SK-N-SH (cell line): ENCODE measurements around the gene ABCF3. TPM values are rescaled to one million over a fixed set of nuclear protein-coding genes. Genes with fewer than 3 reads are reported as not detected.

Source experiments
- CTCF ChIA-PET: fragments of 300-600, 350-600 bp; formaldehyde crosslinking; extraction: SDS; loops from one replicate; lab custom pipeline; 2021; lab: Yijun Ruan, JAX
- POLR2A ChIA-PET: fragments of 350-600 bp; sonication (Branson Sonifier 250); formaldehyde crosslinking; extraction: SDS; loops from one replicate; lab custom pipeline; 2020; ENCODE audit warnings: antibody characterized with exemption, inconsistent platforms; lab: Yijun Ruan, JAX
- DNase-seq: peaks from one replicate; pipeline ENCODE4 v3.0.0; 2012
- H2AFZ ChIP-seq: fragments of 200-600 bp; sonication (generic); 2 replicates; pipeline ENCODE4 v1.8.1; 2016; ENCODE audit warnings: antibody characterized with exemption, mild to moderate bottlenecking, low read depth
- H3F3A ChIP-seq: fragments of 200-600 bp; sonication (generic); replicated peaks from 2 replicates; pipeline ENCODE3; 2016; ENCODE audit warnings: antibody characterized with exemption, mild to moderate bottlenecking; ENCODE audit not compliant: insufficient read depth
- H3K27ac ChIP-seq, 2 experiments: fragments of 200-500 bp in 1 of 2; fragments of 200-600 bp in 1 of 2; sonication (Bioruptor generic) in 1 of 2; sonication (generic), shearing (Covaris generic) in 1 of 2; 2 replicates each; pipeline versions ENCODE4 v1.5.1 to v1.6.1; 2014 to 2016; ENCODE audit warnings: low read depth in 2 of 2, inconsistent platforms in 1 of 2, low read length in 1 of 2, mild to moderate bottlenecking in 1 of 2, mixed read lengths in 1 of 2
- H3K27me3 ChIP-seq: fragments of 200-600 bp; sonication (generic), shearing (Covaris generic); 2 replicates; pipeline ENCODE4 v1.6.1; 2016; ENCODE audit warnings: mixed run types; ENCODE audit not compliant: insufficient read depth
- H3K36me3 ChIP-seq, 2 experiments: fragments of 200-500 bp in 1 of 2; fragments of 200-600 bp in 1 of 2; sonication (Bioruptor generic) in 1 of 2; sonication (generic) in 1 of 2; replicated peaks in 1 of 2; 2 replicates each; pipeline versions ENCODE3 to v1.5.1; 2014 to 2016; ENCODE audit warnings: low read length in 1 of 2, mild to moderate bottlenecking in 1 of 2; ENCODE audit not compliant: insufficient read depth in 2 of 2, control insufficient read depth in 1 of 2
- H3K4me1 ChIP-seq, 2 experiments: fragments of 200-500 bp in 1 of 2; fragments of 200-600 bp in 1 of 2; sonication (Bioruptor generic) in 1 of 2; sonication (generic), shearing (Covaris generic) in 1 of 2; 2 replicates each; pipeline versions ENCODE4 v1.5.1 to v1.6.1; 2014 to 2016; ENCODE audit warnings: low read depth in 1 of 2, low read length in 1 of 2, mixed run types in 1 of 2; ENCODE audit not compliant: insufficient read depth in 2 of 2, control insufficient read depth in 1 of 2
- H3K4me2 ChIP-seq: fragments of 200-600 bp; sonication (generic), shearing (Covaris generic); 2 replicates; pipeline ENCODE4 v1.6.1; 2017; ENCODE audit warnings: mixed run types
- H3K4me3 ChIP-seq, 2 experiments: fragments of 200-500 bp in 1 of 2; fragments of 200-600 bp in 1 of 2; sonication (Bioruptor generic) in 1 of 2; sonication (generic), shearing (Covaris generic) in 1 of 2; 2 replicates each; pipeline versions ENCODE4 v1.5.1 to v1.8.1; 2014 to 2016; ENCODE audit warnings: low read depth in 2 of 2, inconsistent platforms in 1 of 2, low read length in 1 of 2, mild to moderate bottlenecking in 1 of 2, mixed read lengths in 1 of 2, moderate library complexity in 1 of 2
- H3K79me2 ChIP-seq: fragments of 200-600 bp; sonication (generic); 2 replicates; pipeline ENCODE4 v1.8.1; 2017; ENCODE audit warnings: mild to moderate bottlenecking; ENCODE audit not compliant: insufficient read depth
- H3K9ac ChIP-seq: fragments of 200-600 bp; sonication (generic); 2 replicates; pipeline ENCODE4 v1.6.1; 2017; ENCODE audit warnings: mixed run types
- H3K9me2 ChIP-seq: fragments of 200-600 bp; sonication (generic); 2 replicates; pipeline ENCODE4 v1.6.1; 2017; ENCODE audit warnings: mixed run types
- H3K9me3 ChIP-seq: fragments of 200-600 bp; sonication (generic); 2 replicates; pipeline ENCODE4 v1.6.1; 2017; ENCODE audit warnings: mixed run types, mild to moderate bottlenecking, moderate library complexity
- H4K20me1 ChIP-seq: fragments of 200-600 bp; sonication (generic); 2 replicates; pipeline ENCODE4 v1.6.1; 2017; ENCODE audit warnings: mild to moderate bottlenecking, mixed run types; ENCODE audit not compliant: insufficient read depth
- ELF1 ChIP-seq: IDR thresholded peaks from 2 replicates; pipeline ENCODE4 v1.4.0; 2012
- EP300 ChIP-seq, 2 experiments: IDR thresholded peaks; 2 replicates each; pipeline versions ENCODE4 v1.4.0 to v1.6.1; 2012; ENCODE audit warnings: borderline replicate concordance in 1 of 2, low read depth in 1 of 2, low read length in 1 of 2
- EZH2phosphoT487 ChIP-seq: fragments of 200-600 bp; sonication (generic); IDR thresholded peaks from 2 replicates; pipeline ENCODE4 v1.6.1; 2017; ENCODE audit warnings: low read depth, mixed run types, mild to moderate bottlenecking, antibody characterized with exemption, moderate library complexity, borderline replicate concordance
- GABPA ChIP-seq: IDR thresholded peaks from 2 replicates; pipeline ENCODE4 v1.4.0; 2012; ENCODE audit warnings: low read depth, mild to moderate bottlenecking
- GATA2 ChIP-seq: sonication (generic); formaldehyde crosslinking; IDR thresholded peaks from 2 replicates; pipeline ENCODE4 v1.5.0; 2020; ENCODE audit warnings: mild to moderate bottlenecking, missing genetic modification reagents
- JUND ChIP-seq: IDR thresholded peaks from 2 replicates; pipeline ENCODE4 v1.4.0; 2012
- MXI1 ChIP-seq: IDR thresholded peaks from 2 replicates; pipeline ENCODE4 v1.6.1; 2012; ENCODE audit warnings: mild to moderate bottlenecking, low read depth, low read length, improper control_type of control experiment
- NFIC ChIP-seq: IDR thresholded peaks from 2 replicates; pipeline ENCODE4 v1.4.0; 2012; ENCODE audit warnings: borderline replicate concordance
- NRF1 ChIP-seq: IDR thresholded peaks from 2 replicates; pipeline ENCODE4 v1.6.1; 2012; ENCODE audit warnings: low read depth, mild to moderate bottlenecking, low read length
- POLR2AphosphoS5 ChIP-seq: IDR thresholded peaks from 2 replicates; pipeline ENCODE4 v1.6.1; 2012; ENCODE audit warnings: low read depth, low read length
- RCOR1 ChIP-seq: fragments of 150-350 bp; IDR thresholded peaks from 2 replicates; pipeline ENCODE4 v1.6.1; 2017; ENCODE audit warnings: antibody characterized with exemption, low read length
- RFX5 ChIP-seq: IDR thresholded peaks from 2 replicates; pipeline ENCODE4 v1.6.1; 2012; ENCODE audit warnings: mild to moderate bottlenecking, improper control_type of control experiment, low read length
- SIN3A ChIP-seq: IDR thresholded peaks from 2 replicates; pipeline ENCODE4 v1.6.1; 2012; ENCODE audit warnings: low read depth, mild to moderate bottlenecking, low read length, moderate library complexity, borderline replicate concordance
- TCF12 ChIP-seq: IDR thresholded peaks from 2 replicates; pipeline ENCODE4 v1.4.0; 2012
- TEAD4 ChIP-seq: IDR thresholded peaks from 2 replicates; pipeline ENCODE4 v1.4.0; 2012; ENCODE audit warnings: mild to moderate bottlenecking, borderline replicate concordance; ENCODE audit not compliant: insufficient read depth
- WGBS: methylation state at CpG from one replicate; pipeline ENCODE4 v1.1.6; 2017; ENCODE audit warnings: low lambda C conversion rate; 5-methylcytosine and 5-hydroxymethylcytosine counted together
- polyA plus RNA-seq, 3 experiments: library from polyadenylated mRNA; depleted of rRNA; stranded (reverse); fragments of >200 nt; gene quantifications; 2 replicates each; pipeline ENCODE4 v1.2.3, GENCODE V29; 2012
- TF ChIP-seq, protein P1 (sequence below): fragments of 150-350 bp; IDR thresholded peaks from 2 replicates; pipeline ENCODE4 v1.6.1; 2016; ENCODE audit warnings: mild to moderate bottlenecking, low read depth, low read length
- TF ChIP-seq, protein P2 (sequence below): fragments of 200-600 bp; sonication (generic); IDR thresholded peaks from 2 replicates; pipeline ENCODE4 v1.6.1; 2017; ENCODE audit warnings: antibody characterized with exemption, mild to moderate bottlenecking, moderate library complexity

ABCF3 gene
- polyA plus RNA-seq, 1 of the 3 experiments (the other 2 are of a cell fraction), result 55.6 TPM

DNA sequence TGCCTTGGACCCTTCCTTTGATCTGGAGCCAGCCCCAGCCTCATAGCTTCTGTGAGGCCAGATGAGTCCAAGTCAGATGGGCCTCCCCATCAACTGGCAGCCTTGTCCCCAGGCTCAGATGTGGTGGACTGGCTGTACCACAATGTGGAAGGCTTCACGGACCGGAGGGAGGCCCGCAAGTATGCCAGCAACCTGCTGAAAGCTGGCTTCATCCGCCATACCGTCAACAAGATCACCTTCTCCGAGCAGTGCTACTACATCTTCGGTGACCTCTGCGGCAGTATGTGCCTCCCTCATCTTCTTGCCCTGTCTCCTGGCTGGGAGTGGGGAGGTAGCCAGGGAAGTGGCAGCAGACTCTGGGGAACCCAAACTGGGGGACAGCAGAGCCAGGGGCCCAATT is 18.2 kb upstream of the ABCF3 start:
- no peak overlapping the region for H3K4me2 ChIP-seq
- WGBS, result 92% methylated on average over 2 of the region's 8 CpGs
- H2AFZ ChIP-seq, result no peak overlapping the region
- H3K9me3 ChIP-seq, result no peaks in the 10 kb centered on the region
- H3K4me1 ChIP-seq, result peaks cover 0 to 3% of the 10 kb centered on the region in 2 experiments; a peak in 1 of 4 replicates
- H3K79me2 ChIP-seq, result peaks cover 22% of the 10 kb centered on the region
- peaks cover 30% of the 10 kb centered on the region for H4K20me1 ChIP-seq
- H3K36me3 ChIP-seq, result peaks cover 47 to 89% of the 10 kb centered on the region in 2 experiments
- DNase-seq, result no peak
- H3K9ac ChIP-seq, result no peak overlapping the region
- H3F3A ChIP-seq, result peaks cover 7% of the 10 kb centered on the region
- no peaks in the 10 kb centered on the region for H3K9me2 ChIP-seq
- H3K4me3 ChIP-seq, result no peak overlapping the region
- ChIA-PET CTCF (no interaction called here), POLR2A (no interaction called here)
- H3K27ac ChIP-seq, result no peak overlapping the region
- TF ChIP-seq MXI1, result no peak
- TF ChIP-seq RCOR1, result no peak
- TF ChIP-seq TCF12, result no peak
- TF ChIP-seq JUND, result no peak
- TF ChIP-seq POLR2AphosphoS5, result no peak
- TF ChIP-seq GABPA, result no peak
- no peak for TF ChIP-seq ELF1
- no peak for TF ChIP-seq EP300 (IDR thresholded peaks at IDR 0.05; ENCODE audit: borderline replicate concordance in 1 of 2, low read depth in 1 of 2, low read length in 1 of 2)
- TF ChIP-seq, protein P1, sequence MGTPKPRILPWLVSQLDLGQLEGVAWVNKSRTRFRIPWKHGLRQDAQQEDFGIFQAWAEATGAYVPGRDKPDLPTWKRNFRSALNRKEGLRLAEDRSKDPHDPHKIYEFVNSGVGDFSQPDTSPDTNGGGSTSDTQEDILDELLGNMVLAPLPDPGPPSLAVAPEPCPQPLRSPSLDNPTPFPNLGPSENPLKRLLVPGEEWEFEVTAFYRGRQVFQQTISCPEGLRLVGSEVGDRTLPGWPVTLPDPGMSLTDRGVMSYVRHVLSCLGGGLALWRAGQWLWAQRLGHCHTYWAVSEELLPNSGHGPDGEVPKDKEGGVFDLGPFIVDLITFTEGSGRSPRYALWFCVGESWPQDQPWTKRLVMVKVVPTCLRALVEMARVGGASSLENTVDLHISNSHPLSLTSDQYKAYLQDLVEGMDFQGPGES, result no peak
- TF ChIP-seq GATA2, result no peak
- no peak for TF ChIP-seq SIN3A
- no peak for TF ChIP-seq TEAD4
- TF ChIP-seq RFX5, result no peak
- no peak for TF ChIP-seq EZH2phosphoT487
- TF ChIP-seq, protein P2, sequence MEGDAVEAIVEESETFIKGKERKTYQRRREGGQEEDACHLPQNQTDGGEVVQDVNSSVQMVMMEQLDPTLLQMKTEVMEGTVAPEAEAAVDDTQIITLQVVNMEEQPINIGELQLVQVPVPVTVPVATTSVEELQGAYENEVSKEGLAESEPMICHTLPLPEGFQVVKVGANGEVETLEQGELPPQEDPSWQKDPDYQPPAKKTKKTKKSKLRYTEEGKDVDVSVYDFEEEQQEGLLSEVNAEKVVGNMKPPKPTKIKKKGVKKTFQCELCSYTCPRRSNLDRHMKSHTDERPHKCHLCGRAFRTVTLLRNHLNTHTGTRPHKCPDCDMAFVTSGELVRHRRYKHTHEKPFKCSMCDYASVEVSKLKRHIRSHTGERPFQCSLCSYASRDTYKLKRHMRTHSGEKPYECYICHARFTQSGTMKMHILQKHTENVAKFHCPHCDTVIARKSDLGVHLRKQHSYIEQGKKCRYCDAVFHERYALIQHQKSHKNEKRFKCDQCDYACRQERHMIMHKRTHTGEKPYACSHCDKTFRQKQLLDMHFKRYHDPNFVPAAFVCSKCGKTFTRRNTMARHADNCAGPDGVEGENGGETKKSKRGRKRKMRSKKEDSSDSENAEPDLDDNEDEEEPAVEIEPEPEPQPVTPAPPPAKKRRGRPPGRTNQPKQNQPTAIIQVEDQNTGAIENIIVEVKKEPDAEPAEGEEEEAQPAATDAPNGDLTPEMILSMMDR, result no peak
- no peak for TF ChIP-seq NFIC
- TF ChIP-seq NRF1, result no peak
- no peaks in the 10 kb centered on the region for H3K27me3 ChIP-seq
